Measurements from ENCODE around the gene TNIK. TPM values are rescaled to one million over a fixed set of nuclear protein-coding genes. Genes with fewer than 3 reads are reported as not detected.

The TNIK gene
- total RNA-seq, 1 donor from 2014 or later, result 17.0 TPM

DNA sequence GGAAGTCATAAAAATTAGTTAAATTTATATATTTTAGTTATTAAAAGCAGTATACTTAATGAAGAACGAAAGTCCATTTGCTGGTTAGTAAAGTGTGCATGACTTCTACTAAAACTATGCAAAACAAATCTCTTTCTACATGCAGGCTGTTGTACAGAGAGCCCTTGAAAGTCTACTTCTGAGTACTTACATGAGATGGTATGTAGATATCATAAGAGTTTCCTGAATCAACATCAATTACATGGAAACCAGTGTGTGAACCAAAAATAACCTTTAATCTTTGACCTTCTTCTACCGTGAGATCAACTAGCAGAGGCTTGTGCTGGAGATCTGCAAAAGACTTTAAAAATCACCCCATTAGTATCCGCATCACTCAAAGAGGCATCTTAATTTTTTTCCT, 391.5 kb downstream of the TNIK start:
- DNase-seq (ENCODE audit: low read depth), result no peak

DNA sequence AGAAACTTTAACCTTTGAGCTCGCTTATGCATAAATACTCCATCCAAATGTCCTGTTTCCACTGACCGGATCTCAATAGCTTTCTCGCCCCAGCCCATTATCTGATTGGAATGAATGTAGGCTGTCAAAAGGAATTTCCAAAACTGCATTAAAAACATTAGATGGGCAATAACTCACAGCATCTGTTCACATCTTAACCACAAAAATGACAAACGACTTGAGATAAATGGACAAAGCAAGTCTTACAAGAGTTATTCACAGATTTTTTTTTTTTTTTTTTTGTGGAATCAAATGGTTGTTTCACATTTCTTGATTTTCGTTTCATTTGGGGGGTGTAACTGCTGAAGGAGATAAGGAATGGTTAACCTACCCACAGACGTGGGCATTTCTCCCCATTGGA, 394.0 kb downstream of the TNIK start:
- H3K36me3 ChIP-seq (ENCODE audit: control insufficient read depth, insufficient read depth, low read length), result no peaks in the 10 kb centered on the region
- TF ChIP-seq, protein P1, sequence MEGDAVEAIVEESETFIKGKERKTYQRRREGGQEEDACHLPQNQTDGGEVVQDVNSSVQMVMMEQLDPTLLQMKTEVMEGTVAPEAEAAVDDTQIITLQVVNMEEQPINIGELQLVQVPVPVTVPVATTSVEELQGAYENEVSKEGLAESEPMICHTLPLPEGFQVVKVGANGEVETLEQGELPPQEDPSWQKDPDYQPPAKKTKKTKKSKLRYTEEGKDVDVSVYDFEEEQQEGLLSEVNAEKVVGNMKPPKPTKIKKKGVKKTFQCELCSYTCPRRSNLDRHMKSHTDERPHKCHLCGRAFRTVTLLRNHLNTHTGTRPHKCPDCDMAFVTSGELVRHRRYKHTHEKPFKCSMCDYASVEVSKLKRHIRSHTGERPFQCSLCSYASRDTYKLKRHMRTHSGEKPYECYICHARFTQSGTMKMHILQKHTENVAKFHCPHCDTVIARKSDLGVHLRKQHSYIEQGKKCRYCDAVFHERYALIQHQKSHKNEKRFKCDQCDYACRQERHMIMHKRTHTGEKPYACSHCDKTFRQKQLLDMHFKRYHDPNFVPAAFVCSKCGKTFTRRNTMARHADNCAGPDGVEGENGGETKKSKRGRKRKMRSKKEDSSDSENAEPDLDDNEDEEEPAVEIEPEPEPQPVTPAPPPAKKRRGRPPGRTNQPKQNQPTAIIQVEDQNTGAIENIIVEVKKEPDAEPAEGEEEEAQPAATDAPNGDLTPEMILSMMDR (IDR thresholded peaks at IDR 0.05; ENCODE audit: insufficient read depth, low read length, poor library complexity, severe bottlenecking), result no peak
- no peak overlapping the region for H3K4me3 ChIP-seq (ENCODE audit: low read depth, low read length)
- no peaks in the 10 kb centered on the region for H3K27me3 ChIP-seq (ENCODE audit: control insufficient read depth, insufficient read depth, low read length)
- no peak for DNase-seq (ENCODE audit: low read depth)

More for the DNA sequence above, 391.5 kb downstream of the TNIK start:
- H3K27me3 ChIP-seq (ENCODE audit: control insufficient read depth, insufficient read depth, low read length), result no peaks in the 10 kb centered on the region
- TF ChIP-seq, protein P1 (IDR thresholded peaks at IDR 0.05; ENCODE audit: insufficient read depth, low read length, poor library complexity, severe bottlenecking), result no peak
- no peak overlapping the region for H3K4me3 ChIP-seq (ENCODE audit: low read depth, low read length)
- no peaks in the 10 kb centered on the region for H3K36me3 ChIP-seq (ENCODE audit: control insufficient read depth, insufficient read depth, low read length)

- DNase-seq (ENCODE audit: low read depth), result no peak
- Histone ChIP-seq H3K36me3 (ENCODE audit: control insufficient read depth, insufficient read depth, low read length) (no peaks in the 10 kb centered on the region), H3K4me3 (ENCODE audit: low read depth, low read length) (no peak overlapping the region), H3K27me3 (ENCODE audit: control insufficient read depth, insufficient read depth, low read length) (no peaks in the 10 kb centered on the region)
- TF ChIP-seq, protein P1 (IDR thresholded peaks at IDR 0.05; ENCODE audit: insufficient read depth, low read length, poor library complexity, severe bottlenecking), result no peak
Observed at GRCh38 chr3:171065732-171066131, 394.5 kb downstream of the TNIK start.

DNA sequence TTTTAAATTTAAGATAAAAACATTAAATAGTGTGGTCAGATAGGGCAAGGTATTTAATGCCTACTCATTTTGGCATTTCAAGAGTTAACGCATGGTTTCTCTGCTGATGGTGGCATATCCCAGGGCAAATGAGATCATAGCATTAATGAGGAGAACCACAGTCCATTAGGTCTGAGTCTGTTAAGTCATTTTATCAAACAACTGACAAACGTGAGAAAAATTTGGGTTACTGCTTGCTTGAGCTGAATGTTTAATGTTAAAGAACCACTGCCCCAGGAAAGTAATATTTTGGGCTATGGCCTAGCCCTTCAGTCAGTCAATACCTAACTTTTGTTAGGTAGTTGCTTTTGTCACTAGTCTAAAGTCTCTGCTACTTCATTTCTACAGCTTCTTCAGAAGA, 395.7 kb downstream of the TNIK start:
- Histone ChIP-seq H3K36me3 (ENCODE audit: control insufficient read depth, insufficient read depth, low read length) (no peaks in the 10 kb centered on the region), H3K27me3 (ENCODE audit: control insufficient read depth, insufficient read depth, low read length) (no peaks in the 10 kb centered on the region), H3K4me3 (ENCODE audit: low read depth, low read length) (no peak overlapping the region)
- peak; percentile 66 for DNase-seq (ENCODE audit: low read depth)
- TF ChIP-seq, protein P1 (IDR thresholded peaks at IDR 0.05; ENCODE audit: insufficient read depth, low read length, poor library complexity, severe bottlenecking), result no peak

GRCh38 chr3:171061749-171062148, 398.5 kb downstream of the TNIK start:
- H3K4me3 ChIP-seq (ENCODE audit: low read depth, low read length), result no peak overlapping the region
- TF ChIP-seq, protein P1 (IDR thresholded peaks at IDR 0.05; ENCODE audit: insufficient read depth, low read length, poor library complexity, severe bottlenecking), result no peak
- no peak for DNase-seq (ENCODE audit: low read depth)
- no peaks in the 10 kb centered on the region for H3K27me3 ChIP-seq (ENCODE audit: control insufficient read depth, insufficient read depth, low read length)
- H3K36me3 ChIP-seq (ENCODE audit: control insufficient read depth, insufficient read depth, low read length), result no peaks in the 10 kb centered on the region

- Histone ChIP-seq H3K27me3 (ENCODE audit: control insufficient read depth, insufficient read depth, low read length) (no peaks in the 10 kb centered on the region), H3K36me3 (ENCODE audit: control insufficient read depth, insufficient read depth, low read length) (no peaks in the 10 kb centered on the region), H3K4me3 (ENCODE audit: low read depth, low read length) (no peak overlapping the region)
- no peak for DNase-seq (ENCODE audit: low read depth)
- TF ChIP-seq, protein P1 (IDR thresholded peaks at IDR 0.05; ENCODE audit: insufficient read depth, low read length, poor library complexity, severe bottlenecking), result no peak
Observed at GRCh38 chr3:171059978-171060377, 400.2 kb downstream of the TNIK start.

Measured in kidney epithelial cell (primary cell).